ENCODE data around the gene FAM107B.

Gene FAM107B

DNA sequence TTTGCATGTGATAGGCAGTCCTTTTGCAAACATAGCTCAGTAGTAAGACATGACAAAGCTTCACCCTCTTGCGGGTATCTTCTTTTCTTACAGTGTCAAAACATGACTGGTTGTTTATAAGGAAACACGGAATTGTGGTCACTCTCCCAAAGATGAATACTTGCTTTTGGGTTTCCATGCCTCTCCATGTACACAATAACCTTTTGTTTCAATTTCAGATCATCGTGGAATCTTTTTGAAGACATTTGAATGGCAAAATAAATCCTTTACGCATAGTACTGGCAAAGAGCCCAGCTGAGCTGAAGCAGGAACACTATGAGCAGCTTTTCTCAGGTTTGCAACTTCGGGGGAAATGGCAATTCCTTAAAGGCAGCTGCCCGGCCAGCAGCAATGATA, 287.2 kb downstream of the FAM107B start:
- no peak overlapping the region for H2AK5ac ChIP-seq (ENCODE audit: low read length, severe bottlenecking)
- no peak overlapping the region for H3K4ac ChIP-seq (ENCODE audit: low read depth in 1 of 2, low read length in 2 of 2)
- no peak overlapping the region for H3K27ac ChIP-seq (ENCODE audit: low read length, poor library complexity, severe bottlenecking)
- H2BK15ac ChIP-seq (ENCODE audit: low read depth, poor library complexity, severe bottlenecking) = no peak overlapping the region
- no peak overlapping the region for H4K91ac ChIP-seq (ENCODE audit: low read length)
- H3K9me3 ChIP-seq (ENCODE audit: control insufficient read depth, low read length) = peaks cover 4% of the 10 kb centered on the region
- no peaks in the 10 kb centered on the region for H3K36me3 ChIP-seq (ENCODE audit: control insufficient read depth in 1 of 2, insufficient read depth in 2 of 2, low read depth in 1 of 2, low read length in 2 of 2)
- DNase-seq = no peak
- no peaks in the 10 kb centered on the region for H3K79me1 ChIP-seq (replicated peaks; ENCODE audit: low read length, poor library complexity, severe bottlenecking)
- H2BK5ac ChIP-seq (ENCODE audit: low read depth, low read length, poor library complexity, severe bottlenecking) = no peak overlapping the region
- H3K4me3 ChIP-seq (ENCODE audit: insufficient read depth in 1 of 2, low read depth in 1 of 2, low read length in 2 of 2) = no peak overlapping the region
- H2BK120ac ChIP-seq (ENCODE audit: low read depth, low read length) = no peak overlapping the region
- H3K4me1 ChIP-seq (ENCODE audit: control insufficient read depth, insufficient read depth, low read depth, low read length) = peaks cover 2% of the 10 kb centered on the region
- H3K14ac ChIP-seq (ENCODE audit: low read length in 2 of 2) = no peak overlapping the region
- no peak overlapping the region for H3K9ac ChIP-seq (ENCODE audit: low read length)
- no peak overlapping the region for H3K4me2 ChIP-seq (ENCODE audit: low read length, poor library complexity, severe bottlenecking)
- H3K18ac ChIP-seq (ENCODE audit: low read depth in 1 of 2, low read length in 2 of 2) = no peak overlapping the region
- H2AFZ ChIP-seq (ENCODE audit: low read depth, low read length) = no peak overlapping the region
- no peak overlapping the region for H2BK12ac ChIP-seq (ENCODE audit: low read length in 2 of 2)
- no peak overlapping the region for H4K8ac ChIP-seq (ENCODE audit: low read length)
- H3K23ac ChIP-seq (ENCODE audit: low read length in 2 of 2) = no peak overlapping the region
- H3K27me3 ChIP-seq (ENCODE audit: control insufficient read depth in 1 of 2, insufficient read depth in 1 of 2, low read length in 2 of 2) = peaks cover 12 to 56% of the 10 kb centered on the region in 2 experiments
- WGBS = 91% methylated on average over 5 of the region's 6 CpGs

DNA sequence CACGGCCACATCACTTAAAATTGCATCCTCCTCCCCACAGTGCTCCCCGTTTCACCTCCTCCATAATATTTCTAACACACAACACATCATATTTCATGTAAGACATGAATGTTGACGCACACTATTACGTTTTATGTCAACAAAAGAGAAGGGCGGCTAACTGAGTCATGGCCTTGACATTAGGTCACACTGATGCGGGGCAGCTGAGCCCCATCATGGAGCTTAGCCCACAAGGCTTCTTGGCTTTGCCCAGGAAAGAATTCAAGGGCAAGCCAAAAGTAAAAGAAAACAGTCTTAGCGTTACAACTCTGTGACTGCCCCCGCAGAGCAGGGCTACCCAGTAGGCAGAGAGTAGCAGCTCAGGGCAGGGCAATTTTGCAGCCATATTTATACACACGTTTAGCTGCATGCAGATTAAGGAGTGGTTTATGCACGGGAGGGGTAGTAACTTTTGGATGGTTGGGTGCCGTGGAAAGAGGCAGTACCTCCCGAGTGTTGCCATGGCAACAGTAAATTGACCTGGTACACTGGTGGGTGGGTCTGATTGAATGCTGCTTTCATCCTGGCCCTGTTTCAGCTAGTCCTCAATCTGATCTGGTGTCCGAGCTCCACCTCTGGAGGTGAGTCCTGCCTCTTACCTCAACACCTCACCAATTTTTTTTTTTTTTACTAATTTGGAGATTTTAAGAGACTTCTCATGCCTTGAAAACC, 287.8 kb downstream of the FAM107B start:
- Histone ChIP-seq H4K8ac (ENCODE audit: low read length) (no peak overlapping the region), H2AK5ac (ENCODE audit: low read length, severe bottlenecking) (no peak overlapping the region), H3K4ac (ENCODE audit: low read depth in 1 of 2, low read length in 2 of 2) (no peak overlapping the region), H3K4me3 (ENCODE audit: insufficient read depth in 1 of 2, low read depth in 1 of 2, low read length in 2 of 2) (no peak overlapping the region), H2AFZ (ENCODE audit: low read depth, low read length) (no peak overlapping the region), H3K23ac (ENCODE audit: low read length in 2 of 2) (no peak overlapping the region), H3K9me3 (ENCODE audit: control insufficient read depth, low read length) (peaks cover under 1% of the 10 kb centered on the region), H3K27ac (ENCODE audit: low read length, poor library complexity, severe bottlenecking) (no peak overlapping the region), H3K14ac (ENCODE audit: low read length in 2 of 2) (no peak overlapping the region), H3K4me1 (ENCODE audit: control insufficient read depth, insufficient read depth, low read depth, low read length) (peaks cover 2% of the 10 kb centered on the region), H3K4me2 (ENCODE audit: low read length, poor library complexity, severe bottlenecking) (no peak overlapping the region), H3K27me3 (ENCODE audit: control insufficient read depth in 1 of 2, insufficient read depth in 1 of 2, low read length in 2 of 2) (peaks cover 12 to 56% of the 10 kb centered on the region in 2 experiments), H2BK5ac (ENCODE audit: low read depth, low read length, poor library complexity, severe bottlenecking) (no peak overlapping the region), H4K91ac (ENCODE audit: low read length) (no peak overlapping the region), H2BK12ac (ENCODE audit: low read length in 2 of 2) (no peak overlapping the region), H2BK120ac (ENCODE audit: low read depth, low read length) (no peak overlapping the region), H3K9ac (ENCODE audit: low read length) (no peak overlapping the region), H2BK15ac (ENCODE audit: low read depth, poor library complexity, severe bottlenecking) (no peak overlapping the region), H3K79me1 (replicated peaks; ENCODE audit: low read length, poor library complexity, severe bottlenecking) (no peaks in the 10 kb centered on the region), H3K36me3 (ENCODE audit: control insufficient read depth in 1 of 2, insufficient read depth in 2 of 2, low read depth in 1 of 2, low read length in 2 of 2) (no peaks in the 10 kb centered on the region), H3K18ac (ENCODE audit: low read depth in 1 of 2, low read length in 2 of 2) (no peak overlapping the region)
- 77% methylated on average over 13 of the region's 13 CpGs for WGBS
- DNase-seq = no peak

DNA sequence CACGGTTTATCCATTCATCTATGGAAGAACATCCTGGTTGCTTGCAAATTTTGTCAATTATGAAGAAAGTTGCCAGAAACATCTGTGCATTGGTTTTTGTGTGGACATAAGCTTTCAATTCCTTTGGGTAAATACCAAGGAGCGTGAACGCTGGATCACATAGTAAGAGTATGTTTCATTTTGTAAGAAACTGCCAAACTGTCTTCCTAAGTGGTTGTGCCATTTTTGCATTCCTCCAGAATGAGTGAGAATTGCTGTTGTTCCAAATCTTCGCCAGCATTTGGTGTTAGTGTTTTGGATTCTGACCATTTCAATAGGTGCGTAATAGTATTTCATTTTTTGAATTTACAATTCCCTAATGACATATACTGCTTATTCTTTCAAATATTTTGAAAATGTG, 288.7 kb downstream of the FAM107B start:
- Histone ChIP-seq H2AFZ (ENCODE audit: low read depth, low read length) (no peak overlapping the region), H2AK5ac (ENCODE audit: low read length, severe bottlenecking) (no peak overlapping the region), H3K9ac (ENCODE audit: low read length) (no peak overlapping the region), H4K8ac (ENCODE audit: low read length) (no peak overlapping the region), H3K79me1 (replicated peaks; ENCODE audit: low read length, poor library complexity, severe bottlenecking) (no peaks in the 10 kb centered on the region), H3K4me2 (ENCODE audit: low read length, poor library complexity, severe bottlenecking) (no peak overlapping the region), H2BK5ac (ENCODE audit: low read depth, low read length, poor library complexity, severe bottlenecking) (no peak overlapping the region), H3K36me3 (ENCODE audit: control insufficient read depth in 1 of 2, insufficient read depth in 2 of 2, low read depth in 1 of 2, low read length in 2 of 2) (no peaks in the 10 kb centered on the region), H3K27ac (ENCODE audit: low read length, poor library complexity, severe bottlenecking) (no peak overlapping the region), H3K18ac (ENCODE audit: low read depth in 1 of 2, low read length in 2 of 2) (no peak overlapping the region), H2BK15ac (ENCODE audit: low read depth, poor library complexity, severe bottlenecking) (no peak overlapping the region), H3K4me1 (ENCODE audit: control insufficient read depth, insufficient read depth, low read depth, low read length) (peaks cover 2% of the 10 kb centered on the region), H3K14ac (ENCODE audit: low read length in 2 of 2) (no peak overlapping the region), H3K4ac (ENCODE audit: low read depth in 1 of 2, low read length in 2 of 2) (no peak overlapping the region), H3K23ac (ENCODE audit: low read length in 2 of 2) (no peak overlapping the region), H2BK12ac (ENCODE audit: low read length in 2 of 2) (no peak overlapping the region), H4K91ac (ENCODE audit: low read length) (no peak overlapping the region), H3K9me3 (ENCODE audit: control insufficient read depth, low read length) (no peaks in the 10 kb centered on the region), H3K27me3 (ENCODE audit: control insufficient read depth in 1 of 2, insufficient read depth in 1 of 2, low read length in 2 of 2) (peaks cover 19 to 65% of the 10 kb centered on the region in 2 experiments), H3K4me3 (ENCODE audit: insufficient read depth in 1 of 2, low read depth in 1 of 2, low read length in 2 of 2) (no peak overlapping the region), H2BK120ac (ENCODE audit: low read depth, low read length) (no peak overlapping the region)
- WGBS = 89% methylated on average over 3 of the region's 5 CpGs
- no peak for DNase-seq

DNA sequence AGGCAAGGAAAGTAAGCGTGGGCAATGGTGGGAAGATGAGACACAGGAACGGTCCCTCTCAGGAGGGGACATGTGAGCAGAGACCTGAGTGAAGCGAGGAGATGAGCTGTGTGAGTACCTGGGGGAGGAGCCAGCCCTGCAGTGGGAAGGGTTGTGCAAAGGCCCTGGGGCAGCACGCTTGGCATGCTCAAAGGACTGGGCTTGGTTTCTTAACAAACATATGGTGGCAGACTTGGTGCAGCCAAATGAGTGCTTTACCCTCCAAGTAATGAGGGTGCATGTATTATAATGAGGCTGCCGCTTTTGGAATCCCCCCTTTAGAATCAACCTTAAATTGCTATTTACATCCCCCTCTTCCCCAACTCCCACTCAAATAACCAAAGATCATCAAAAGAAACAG, 291.3 kb downstream of the FAM107B start:
- Histone ChIP-seq H2BK5ac (ENCODE audit: low read depth, low read length, poor library complexity, severe bottlenecking) (no peak overlapping the region), H2AK5ac (ENCODE audit: low read length, severe bottlenecking) (no peak overlapping the region), H4K8ac (ENCODE audit: low read length) (no peak overlapping the region), H3K9ac (ENCODE audit: low read length) (no peak overlapping the region), H3K23ac (ENCODE audit: low read length in 2 of 2) (no peak overlapping the region), H2BK120ac (ENCODE audit: low read depth, low read length) (no peak overlapping the region), H4K91ac (ENCODE audit: low read length) (no peak overlapping the region), H3K4ac (ENCODE audit: low read depth in 1 of 2, low read length in 2 of 2) (no peak overlapping the region), H3K9me3 (ENCODE audit: control insufficient read depth, low read length) (no peaks in the 10 kb centered on the region), H2BK15ac (ENCODE audit: low read depth, poor library complexity, severe bottlenecking) (no peak overlapping the region), H3K79me1 (replicated peaks; ENCODE audit: low read length, poor library complexity, severe bottlenecking) (no peaks in the 10 kb centered on the region), H3K27ac (ENCODE audit: low read length, poor library complexity, severe bottlenecking) (no peak overlapping the region), H3K18ac (ENCODE audit: low read depth in 1 of 2, low read length in 2 of 2) (no peak overlapping the region), H3K4me1 (ENCODE audit: control insufficient read depth, insufficient read depth, low read depth, low read length) (peaks cover 2% of the 10 kb centered on the region), H3K4me2 (ENCODE audit: low read length, poor library complexity, severe bottlenecking) (no peak overlapping the region), H2AFZ (ENCODE audit: low read depth, low read length) (no peak overlapping the region), H3K27me3 (ENCODE audit: control insufficient read depth in 1 of 2, insufficient read depth in 1 of 2, low read length in 2 of 2) (peaks cover 15 to 70% of the 10 kb centered on the region in 2 experiments), H3K36me3 (ENCODE audit: control insufficient read depth in 1 of 2, insufficient read depth in 2 of 2, low read depth in 1 of 2, low read length in 2 of 2) (no peaks in the 10 kb centered on the region), H2BK12ac (ENCODE audit: low read length in 2 of 2) (no peak overlapping the region), H3K14ac (ENCODE audit: low read length in 2 of 2) (no peak overlapping the region), H3K4me3 (ENCODE audit: insufficient read depth in 1 of 2, low read depth in 1 of 2, low read length in 2 of 2) (no peak overlapping the region)
- 90% methylated on average over 4 of the region's 5 CpGs for WGBS
- DNase-seq = no peak

Measured in mesenchymal stem cell (in vitro differentiated cells and primary cell).